Astrocyte (in vitro differentiated cells and primary cell): Measurements from ENCODE around the gene UBE2Q1. TPM values are rescaled to one million over a fixed set of nuclear protein-coding genes. Genes with fewer than 3 reads are reported as not detected.

Source experiments
- DNase-seq: peaks from one replicate; pipeline ENCODE4 v3.0.0-alpha.2; 2010; ENCODE audit warnings: low read depth
- FAIRE-seq: peaks from 2 replicates; lab custom pipeline; 2011; peaks lifted over from hg19 to GRCh38; lab: Jason Lieb, UNC
- H2AFZ ChIP-seq: 2 replicates; pipeline ENCODE4 v1.6.0; 2012; ENCODE audit warnings: low read depth, low read length, inconsistent platforms
- H3K27ac ChIP-seq: 2 replicates; pipeline ENCODE4 v1.5.1; 2011; ENCODE audit warnings: low read depth, low read length, inconsistent platforms
- H3K27me3 ChIP-seq: 2 replicates; pipeline ENCODE4 v1.6.0; 2011; ENCODE audit warnings: low read length, inconsistent platforms; ENCODE audit not compliant: insufficient read depth
- H3K36me3 ChIP-seq: 2 replicates; pipeline ENCODE4 v1.5.1; 2011; ENCODE audit warnings: low read length, inconsistent platforms; ENCODE audit not compliant: insufficient read depth
- H3K4me1 ChIP-seq: 2 replicates; pipeline ENCODE4 v1.5.1; 2011; ENCODE audit warnings: low read length, inconsistent platforms; ENCODE audit not compliant: insufficient read depth
- H3K4me2 ChIP-seq: 2 replicates; pipeline ENCODE4 v1.6.0; 2012; ENCODE audit warnings: low read length, inconsistent platforms
- H3K4me3 ChIP-seq: 2 replicates; pipeline ENCODE4 v1.5.1; 2011; ENCODE audit warnings: low read depth, mild to moderate bottlenecking, low read length, inconsistent platforms; ENCODE audit not compliant: insufficient read depth
- H3K79me2 ChIP-seq: 2 replicates; pipeline ENCODE4 v1.6.0; 2012; ENCODE audit warnings: mild to moderate bottlenecking, low read length, inconsistent platforms; ENCODE audit not compliant: insufficient read depth
- H3K9ac ChIP-seq: 2 replicates; pipeline ENCODE4 v1.6.0; 2012; ENCODE audit warnings: mild to moderate bottlenecking, low read length, inconsistent platforms
- H3K9me3 ChIP-seq: 2 replicates; pipeline ENCODE4 v1.5.1; 2012; ENCODE audit warnings: low read depth, mild to moderate bottlenecking, low read length, inconsistent platforms; ENCODE audit not compliant: insufficient read depth
- H4K20me1 ChIP-seq: 2 replicates; pipeline ENCODE4 v1.6.0; 2012; ENCODE audit warnings: low read length, inconsistent platforms; ENCODE audit not compliant: insufficient read depth
- H3K27ac Mint-ChIP-seq: one replicate; pipeline ENCODE4 v1.8.0; 2021; ENCODE audit warnings: mild to moderate bottlenecking, mixed read lengths; ENCODE audit not compliant: unreplicated experiment
- H3K27me3 Mint-ChIP-seq: one replicate; pipeline ENCODE4 v1.8.0; 2021; ENCODE audit warnings: low read depth, mixed read lengths; ENCODE audit not compliant: unreplicated experiment
- H3K36me3 Mint-ChIP-seq: one replicate; pipeline ENCODE4 v1.8.0; 2021; ENCODE audit warnings: low read depth, mixed read lengths; ENCODE audit not compliant: unreplicated experiment
- H3K4me1 Mint-ChIP-seq: one replicate; pipeline ENCODE4 v1.8.0; 2021; ENCODE audit warnings: low read depth, mixed read lengths; ENCODE audit not compliant: unreplicated experiment
- H3K4me3 Mint-ChIP-seq: one replicate; pipeline ENCODE4 v1.8.0; 2021; ENCODE audit warnings: mild to moderate bottlenecking, moderate library complexity, mixed read lengths; ENCODE audit not compliant: unreplicated experiment
- H3K9me3 Mint-ChIP-seq: one replicate; pipeline ENCODE4 v1.8.0; 2021; ENCODE audit warnings: mild to moderate bottlenecking, mixed read lengths; ENCODE audit not compliant: unreplicated experiment
- EZH2 ChIP-seq: IDR thresholded peaks from 2 replicates; pipeline ENCODE4 v1.6.1; 2012; ENCODE audit warnings: mild to moderate bottlenecking, low read length, inconsistent platforms; ENCODE audit not compliant: insufficient read depth
- total RNA-seq: library from RNA; stranded (reverse); gene quantifications from 2 replicates; pipeline ENCODE4 v1.2.1, GENCODE V29; 2021
- TF ChIP-seq, protein P1 (sequence below): IDR thresholded peaks from 2 replicates; pipeline ENCODE4 v1.5.1; 2011; ENCODE audit warnings: low read depth, mild to moderate bottlenecking, inconsistent platforms, low read length, moderate library complexity; ENCODE audit not compliant: insufficient read depth

Gene UBE2Q1
- total RNA-seq, 1 donor from 2014 or later: 85.4 TPM

DNA sequence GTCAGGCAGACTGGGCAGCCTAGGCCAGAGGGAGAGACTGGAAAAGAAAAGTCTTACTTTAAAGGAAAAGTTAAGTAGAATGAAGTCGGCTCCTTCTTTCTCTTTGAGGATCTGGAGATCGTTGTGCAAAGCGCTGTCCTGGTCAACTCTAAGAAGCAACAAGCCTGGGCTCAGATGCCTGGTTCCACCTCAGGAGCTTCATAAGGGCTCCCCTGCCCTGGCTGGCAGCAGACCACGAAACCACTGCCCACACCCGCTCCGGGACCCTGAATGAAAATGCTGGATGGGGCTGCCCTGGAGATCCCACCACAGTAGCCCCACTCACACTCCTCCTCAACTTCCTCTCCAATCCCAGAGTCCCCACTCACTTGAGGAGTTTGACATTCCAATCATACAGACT, 6.4 kb downstream of the UBE2Q1 start:
- Mint-ChIP-seq H3K27me3 (no peaks in the 10 kb centered on the region), H3K4me3 (no peak overlapping the region), H3K9me3 (no peaks in the 10 kb centered on the region), H3K4me1 (peaks cover 16% of the 10 kb centered on the region), H3K36me3 (peaks cover 41% of the 10 kb centered on the region), H3K27ac (no peak overlapping the region)
- no peak overlapping the region for H3K9ac ChIP-seq
- DNase-seq (no peak), FAIRE-seq (no peak)
- H3K36me3 ChIP-seq: peaks cover 58% of the 10 kb centered on the region
- no peak overlapping the region for H3K4me2 ChIP-seq
- H4K20me1 ChIP-seq: peaks cover 97% of the 10 kb centered on the region
- H3K27ac ChIP-seq: no peak overlapping the region
- peaks cover 21% of the 10 kb centered on the region for H3K79me2 ChIP-seq
- TF ChIP-seq, protein P1, sequence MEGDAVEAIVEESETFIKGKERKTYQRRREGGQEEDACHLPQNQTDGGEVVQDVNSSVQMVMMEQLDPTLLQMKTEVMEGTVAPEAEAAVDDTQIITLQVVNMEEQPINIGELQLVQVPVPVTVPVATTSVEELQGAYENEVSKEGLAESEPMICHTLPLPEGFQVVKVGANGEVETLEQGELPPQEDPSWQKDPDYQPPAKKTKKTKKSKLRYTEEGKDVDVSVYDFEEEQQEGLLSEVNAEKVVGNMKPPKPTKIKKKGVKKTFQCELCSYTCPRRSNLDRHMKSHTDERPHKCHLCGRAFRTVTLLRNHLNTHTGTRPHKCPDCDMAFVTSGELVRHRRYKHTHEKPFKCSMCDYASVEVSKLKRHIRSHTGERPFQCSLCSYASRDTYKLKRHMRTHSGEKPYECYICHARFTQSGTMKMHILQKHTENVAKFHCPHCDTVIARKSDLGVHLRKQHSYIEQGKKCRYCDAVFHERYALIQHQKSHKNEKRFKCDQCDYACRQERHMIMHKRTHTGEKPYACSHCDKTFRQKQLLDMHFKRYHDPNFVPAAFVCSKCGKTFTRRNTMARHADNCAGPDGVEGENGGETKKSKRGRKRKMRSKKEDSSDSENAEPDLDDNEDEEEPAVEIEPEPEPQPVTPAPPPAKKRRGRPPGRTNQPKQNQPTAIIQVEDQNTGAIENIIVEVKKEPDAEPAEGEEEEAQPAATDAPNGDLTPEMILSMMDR: no peak
- no peak for TF ChIP-seq EZH2
- H3K9me3 ChIP-seq: no peaks in the 10 kb centered on the region
- H3K4me1 ChIP-seq: peaks cover 15% of the 10 kb centered on the region
- no peak overlapping the region for H2AFZ ChIP-seq
- H3K4me3 ChIP-seq: no peak overlapping the region
- no peaks in the 10 kb centered on the region for H3K27me3 ChIP-seq

DNA sequence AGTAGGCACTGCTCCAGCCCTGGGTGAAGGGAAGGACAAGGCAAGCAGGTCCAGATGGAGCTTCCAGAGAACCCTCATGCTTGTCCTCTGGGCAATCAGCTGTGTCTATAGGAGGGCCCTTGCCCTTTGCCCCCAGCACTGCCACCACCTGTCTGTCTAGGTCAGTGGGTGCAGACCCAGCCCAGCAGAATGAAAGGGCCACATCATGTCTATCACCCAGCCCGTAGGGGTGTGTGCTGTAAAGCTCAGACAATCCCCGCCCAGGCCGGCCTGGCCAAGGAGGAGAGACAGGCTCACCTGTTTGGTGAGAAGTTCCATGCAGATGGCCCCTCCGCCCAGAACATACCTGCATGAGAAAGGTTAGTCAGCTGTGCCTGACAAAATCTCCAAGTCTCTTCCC, 7.0 kb downstream of the UBE2Q1 start:
- H3K79me2 ChIP-seq: peaks cover 15% of the 10 kb centered on the region
- H3K36me3 ChIP-seq: peaks cover 58% of the 10 kb centered on the region
- FAIRE-seq (no peak), DNase-seq (no peak)
- no peaks in the 10 kb centered on the region for H3K9me3 ChIP-seq
- H3K27ac ChIP-seq: no peak overlapping the region
- H3K4me3 ChIP-seq: no peak overlapping the region
- Mint-ChIP-seq H3K36me3 (peaks cover 41% of the 10 kb centered on the region), H3K4me1 (peaks cover 14% of the 10 kb centered on the region), H3K27me3 (no peaks in the 10 kb centered on the region), H3K9me3 (no peaks in the 10 kb centered on the region), H3K27ac (no peak overlapping the region), H3K4me3 (no peak overlapping the region)
- H3K9ac ChIP-seq: no peak overlapping the region
- peaks cover 91% of the 10 kb centered on the region for H4K20me1 ChIP-seq
- TF ChIP-seq EZH2: no peak
- TF ChIP-seq, protein P1: no peak
- H3K4me1 ChIP-seq: peaks cover 10% of the 10 kb centered on the region
- no peaks in the 10 kb centered on the region for H3K27me3 ChIP-seq
- no peak overlapping the region for H3K4me2 ChIP-seq
- no peak overlapping the region for H2AFZ ChIP-seq

DNA sequence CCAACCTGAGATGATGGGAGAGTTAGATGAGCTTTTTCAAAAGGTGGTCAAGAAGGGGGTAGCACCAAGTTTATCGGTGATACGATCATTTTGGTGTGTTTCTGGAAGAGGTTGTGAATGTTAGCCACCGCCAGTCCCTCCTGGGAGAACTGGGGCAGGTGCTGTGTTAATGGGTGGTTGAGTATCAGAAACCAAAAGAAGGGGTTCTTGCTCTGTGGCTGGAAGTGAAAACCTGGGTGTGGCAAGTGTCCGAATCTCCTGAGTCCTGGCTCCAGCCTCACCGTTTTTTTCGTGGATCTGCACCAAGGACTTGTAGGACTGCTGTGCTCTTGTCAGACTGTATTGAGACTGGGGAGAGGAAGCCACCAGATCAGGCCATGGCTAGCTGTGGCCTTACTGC, 7.8 kb downstream of the UBE2Q1 start:
- peaks cover 57% of the 10 kb centered on the region for H3K36me3 ChIP-seq
- H3K9ac ChIP-seq: no peak overlapping the region
- Mint-ChIP-seq H3K27me3 (no peaks in the 10 kb centered on the region), H3K27ac (no peak overlapping the region), H3K4me3 (no peak overlapping the region), H3K36me3 (peaks cover 36% of the 10 kb centered on the region), H3K9me3 (no peaks in the 10 kb centered on the region), H3K4me1 (peaks cover 9% of the 10 kb centered on the region)
- H3K27me3 ChIP-seq: no peaks in the 10 kb centered on the region
- H4K20me1 ChIP-seq: peaks cover 83% of the 10 kb centered on the region
- H3K4me3 ChIP-seq: no peak overlapping the region
- H3K4me1 ChIP-seq: peaks cover 4% of the 10 kb centered on the region
- no peak overlapping the region for H2AFZ ChIP-seq
- TF ChIP-seq, protein P1: no peak
- no peak for TF ChIP-seq EZH2
- no peak for FAIRE-seq
- no peak overlapping the region for H3K27ac ChIP-seq
- H3K4me2 ChIP-seq: no peak overlapping the region
- no peaks in the 10 kb centered on the region for H3K9me3 ChIP-seq
- H3K79me2 ChIP-seq: peaks cover 7% of the 10 kb centered on the region
- no peak for DNase-seq
